AG04450 (cell line): ENCODE results near the gene CLIP1. TPM values are rescaled to one million over a fixed set of nuclear protein-coding genes. Genes with fewer than 3 reads are reported as not detected.
"Not testable (repeated sequence)": the region's sequence is repeated elsewhere in the genome, so short reads cannot be mapped to it uniquely, and the experiment has no call there.

Source experiments
- CTCF ChIA-PET: fragments of 300-600, 350-600 bp; formaldehyde crosslinking; extraction: SDS; loops from one replicate; lab custom pipeline; 2022; ENCODE audit warnings: antibody characterized with exemption, inconsistent platforms; lab: Charles Lee
- POLR2A ChIA-PET: fragments of 350-600 bp; formaldehyde crosslinking; extraction: SDS; loops from one replicate; lab custom pipeline; 2021; ENCODE audit warnings: antibody characterized with exemption, inconsistent platforms; lab: Yijun Ruan, JAX
- DNase-seq: peaks from one replicate; pipeline ENCODE4 v3.0.0-alpha.2; 2011; ENCODE audit warnings: low read depth, low spot score
- H3K27ac ChIP-seq: one replicate; pipeline ENCODE4 v1.5.1; 2012; ENCODE audit warnings: low read depth, low read length, control low read depth
- H3K27me3 ChIP-seq: one replicate; pipeline ENCODE4 v1.6.0; 2012; ENCODE audit warnings: low read length; ENCODE audit not compliant: control insufficient read depth, insufficient read depth
- H3K4me3 ChIP-seq: 2 replicates; pipeline ENCODE4 v1.5.1; 2011; ENCODE audit warnings: mild to moderate bottlenecking, low read depth, low read length, control low read depth
- H3K9me3 ChIP-seq: 2 replicates; pipeline ENCODE4 v1.5.1; 2012; ENCODE audit warnings: low read length; ENCODE audit not compliant: control insufficient read depth, insufficient read depth
- polyA plus RNA-seq: library from polyadenylated mRNA; depleted of rRNA; stranded (reverse); fragments of >200 nt; gene quantifications from 2 replicates; pipeline ENCODE4 v1.2.3, GENCODE V29; 2011
- TF ChIP-seq, protein P1 (sequence below): IDR thresholded peaks from 2 replicates; pipeline ENCODE4 v1.5.1; 2011; ENCODE audit warnings: low read depth, low read length, control low read depth, inconsistent platforms

The CLIP1 gene
- polyA plus RNA-seq, 1 experiment: 63.6 TPM

DNA sequence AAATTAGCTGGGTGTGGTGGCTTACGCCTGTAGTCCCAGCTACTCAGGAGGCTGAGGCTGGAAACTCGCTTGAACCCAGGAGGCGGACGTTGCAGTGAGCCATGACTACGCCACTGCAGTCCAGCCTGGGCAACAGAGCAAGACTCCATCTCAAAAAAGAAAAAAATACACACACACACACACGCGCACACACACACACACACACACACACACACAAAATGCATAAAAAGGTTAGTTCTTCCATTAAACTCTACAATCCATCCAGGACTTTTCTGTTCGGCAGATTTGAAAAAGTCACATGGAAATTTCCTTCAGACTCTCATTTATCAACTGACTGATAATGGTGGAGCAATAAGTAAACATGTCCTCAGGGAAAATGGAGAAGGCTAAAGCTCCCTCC is 147.0 kb downstream of the CLIP1 start:
- Histone ChIP-seq H3K27me3 (no peaks in the 10 kb centered on the region), H3K4me3 (no peak overlapping the region), H3K27ac (no peak overlapping the region), H3K9me3 (no peaks in the 10 kb centered on the region)
- TF ChIP-seq, protein P1, sequence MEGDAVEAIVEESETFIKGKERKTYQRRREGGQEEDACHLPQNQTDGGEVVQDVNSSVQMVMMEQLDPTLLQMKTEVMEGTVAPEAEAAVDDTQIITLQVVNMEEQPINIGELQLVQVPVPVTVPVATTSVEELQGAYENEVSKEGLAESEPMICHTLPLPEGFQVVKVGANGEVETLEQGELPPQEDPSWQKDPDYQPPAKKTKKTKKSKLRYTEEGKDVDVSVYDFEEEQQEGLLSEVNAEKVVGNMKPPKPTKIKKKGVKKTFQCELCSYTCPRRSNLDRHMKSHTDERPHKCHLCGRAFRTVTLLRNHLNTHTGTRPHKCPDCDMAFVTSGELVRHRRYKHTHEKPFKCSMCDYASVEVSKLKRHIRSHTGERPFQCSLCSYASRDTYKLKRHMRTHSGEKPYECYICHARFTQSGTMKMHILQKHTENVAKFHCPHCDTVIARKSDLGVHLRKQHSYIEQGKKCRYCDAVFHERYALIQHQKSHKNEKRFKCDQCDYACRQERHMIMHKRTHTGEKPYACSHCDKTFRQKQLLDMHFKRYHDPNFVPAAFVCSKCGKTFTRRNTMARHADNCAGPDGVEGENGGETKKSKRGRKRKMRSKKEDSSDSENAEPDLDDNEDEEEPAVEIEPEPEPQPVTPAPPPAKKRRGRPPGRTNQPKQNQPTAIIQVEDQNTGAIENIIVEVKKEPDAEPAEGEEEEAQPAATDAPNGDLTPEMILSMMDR: no peak
- DNase-seq: no peak
- ChIA-PET POLR2A (no interaction called here), CTCF (no interaction called here)

GRCh38 chr12:122266230-122266901 is 156.1 kb downstream of the CLIP1 start, which contains the start of gene VPS33A:
Gene VPS33A, minus strand, starts transcription at chr12:122266494. Its CDS starts 86 bp downstream, at chr12:122266408.
- CTCF ChIA-PET: interaction anchor here (0.6 kb wide), 1 partner anchor 230 kb away, joined by 8 read pairs; no protein-coding TSS in a partner anchor
- peak within 1 kb of the TSS; percentile 93 for H3K4me3 ChIP-seq
- TF ChIP-seq, protein P1: no peak

GRCh38 chr12:122265886-122266229 is 156.6 kb downstream of the CLIP1 start:
- TF ChIP-seq, protein P1: no peak
- no peak for DNase-seq
- H3K9me3 ChIP-seq: peaks cover 3% of the 10 kb centered on the region; the same call in 1 of the 2 replicates
- H3K4me3 ChIP-seq: peak overlapping the region; percentile 93
- ChIA-PET POLR2A (no interaction called here), CTCF (no interaction called here)
- peak overlapping the region; percentile 84 for H3K27ac ChIP-seq
- H3K27me3 ChIP-seq: no peaks in the 10 kb centered on the region

More at GRCh38 chr12:122266230-122266901, 156.1 kb downstream of the CLIP1 start, which contains the start of gene VPS33A:
- H3K27ac ChIP-seq: peak within 1 kb of the TSS; percentile 84
- peaks cover 3% of the 10 kb centered on the region; the same call in 1 of the 2 replicates for H3K9me3 ChIP-seq
- H3K27me3 ChIP-seq: no peaks in the 10 kb centered on the region
- DNase-seq: peak; percentile 99
- POLR2A ChIA-PET: interaction anchor here (0.6 to 0.7 kb wide), 5 partner anchors 29 to 546 kb away, joined by 3 to 6 read pairs (median 4); no protein-coding TSS in a partner anchor

- Histone ChIP-seq H3K4me3 (peak overlapping the region; percentile 93), H3K27me3 (no peaks in the 10 kb centered on the region), H3K27ac (peak overlapping the region; percentile 84), H3K9me3 (peaks cover 3% of the 10 kb centered on the region; the same call in 1 of the 2 replicates)
- TF ChIP-seq, protein P1: no peak
- POLR2A ChIA-PET: no interaction called here
- CTCF ChIA-PET: no interaction called here
- DNase-seq: no peak
These were observed 157.0 kb downstream of the CLIP1 start for GRCh38 chr12:122265476-122265875.

DNA sequence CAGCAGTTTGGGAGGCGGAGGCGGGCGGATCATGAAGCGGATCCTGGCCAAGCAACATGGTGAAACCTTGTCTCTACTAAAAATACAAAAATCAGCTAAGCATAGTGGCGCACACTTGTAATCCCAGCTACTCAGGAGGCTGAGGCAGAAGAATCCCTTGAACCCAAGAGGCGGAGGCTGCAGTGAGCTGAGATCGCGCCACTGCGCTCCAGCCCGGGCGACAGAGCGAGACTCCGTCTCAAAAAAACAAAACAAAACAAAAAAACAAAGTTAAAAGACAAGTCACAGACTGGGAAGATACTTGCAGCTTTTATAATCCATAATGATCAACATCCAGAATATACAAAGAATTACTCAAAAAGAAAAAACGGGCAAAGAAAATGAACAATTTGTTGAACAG is 161.7 kb downstream of the CLIP1 start:
- POLR2A ChIA-PET, H3K9me3 ChIP-seq, H3K4me3 ChIP-seq, CTCF ChIA-PET, DNase-seq, H3K27ac ChIP-seq, H3K27me3 ChIP-seq: not testable (repeated sequence)

DNA sequence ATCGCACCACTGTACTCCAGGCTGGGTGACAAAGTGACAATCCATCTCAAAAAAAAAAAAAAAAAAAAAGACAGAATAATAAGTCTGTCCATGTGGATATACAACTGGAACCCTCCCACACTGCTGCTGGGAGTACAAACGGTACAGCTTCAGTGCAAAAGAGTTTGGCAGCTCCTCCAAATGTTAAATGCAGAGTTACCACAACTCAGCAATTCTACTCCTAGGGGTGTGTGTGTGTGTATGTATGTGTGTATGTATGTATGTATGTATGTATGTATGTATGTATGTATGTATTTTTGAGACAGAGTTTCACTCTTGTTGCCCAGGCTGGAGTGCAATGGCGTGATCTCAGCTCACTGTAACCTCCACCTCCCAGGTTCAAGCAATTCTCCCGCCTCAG is 163.5 kb downstream of the CLIP1 start:
- CTCF ChIA-PET, H3K27ac ChIP-seq, H3K4me3 ChIP-seq, H3K27me3 ChIP-seq, H3K9me3 ChIP-seq, POLR2A ChIA-PET, DNase-seq: not testable (repeated sequence)

DNA sequence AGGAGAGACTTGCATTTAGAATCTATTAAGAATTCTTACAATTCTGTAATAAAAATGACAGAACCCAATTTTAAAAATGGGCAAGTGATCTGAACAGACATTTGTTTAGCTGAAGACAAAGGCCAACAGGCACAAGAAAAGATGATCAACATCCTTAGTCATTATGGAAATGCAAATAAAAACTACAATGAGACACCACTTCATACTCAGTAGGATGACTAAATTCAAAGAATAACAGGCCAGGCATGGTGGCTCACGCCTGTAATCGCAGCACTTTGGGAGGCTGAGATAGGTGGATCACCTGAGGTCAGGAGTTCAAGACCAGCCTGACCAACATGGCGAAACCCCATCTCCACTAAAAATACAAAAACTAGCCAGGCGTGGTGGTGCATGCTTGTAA is 164.0 kb downstream of the CLIP1 start:
- POLR2A ChIA-PET, CTCF ChIA-PET, H3K9me3 ChIP-seq, H3K27me3 ChIP-seq, H3K4me3 ChIP-seq, DNase-seq, H3K27ac ChIP-seq: not testable (repeated sequence)
